Measurements from ENCODE around the gene BNC2.

The BNC2 gene

GRCh38 chr9:16434526-16434925, 435.9 kb downstream of the BNC2 start:
- DNase-seq, result no peak

GRCh38 chr9:16433494-16433893, 437.0 kb downstream of the BNC2 start:
- DNase-seq, result no peak

GRCh38 chr9:16431666-16432392, 438.6 kb downstream of the BNC2 start:
- no peak for DNase-seq

GRCh38 chr9:16429671-16430070, 440.8 kb downstream of the BNC2 start:
- no peak for DNase-seq

GRCh38 chr9:16427873-16428427, 442.5 kb downstream of the BNC2 start:
- no peak for DNase-seq

GRCh38 chr9:16426716-16427115, 443.8 kb downstream of the BNC2 start:
- no peak for DNase-seq

GRCh38 chr9:16425562-16426231, 444.8 kb downstream of the BNC2 start:
- DNase-seq, result no peak

GRCh38 chr9:16422114-16422513, 448.4 kb downstream of the BNC2 start:
- no peak for DNase-seq

- DNase-seq, result no peak
Observed at GRCh38 chr9:16421532-16421931, 448.9 kb downstream of the BNC2 start.

GRCh38 chr9:16419124-16419523, 451.3 kb downstream of the BNC2 start:
- no peak for DNase-seq

GRCh38 chr9:16418721-16419120, 451.7 kb downstream of the BNC2 start:
- no peak for DNase-seq

GRCh38 chr9:16417749-16418148, 452.7 kb downstream of the BNC2 start:
- DNase-seq, result no peak

GRCh38 chr9:16417161-16417560, 453.3 kb downstream of the BNC2 start:
- no peak for DNase-seq

GRCh38 chr9:16414451-16414850, 456.0 kb downstream of the BNC2 start:
- no peak for DNase-seq

GRCh38 chr9:16413509-16414016, 456.9 kb downstream of the BNC2 start:
- no peak for DNase-seq

- DNase-seq, result no peak
Observed at GRCh38 chr9:16412740-16413139, 457.7 kb downstream of the BNC2 start.

- DNase-seq, result no peak
Observed at GRCh38 chr9:16411311-16411710, 459.2 kb downstream of the BNC2 start.

GRCh38 chr9:16410601-16411280, 459.7 kb downstream of the BNC2 start:
- no peak for DNase-seq

GRCh38 chr9:16407617-16408016, 462.9 kb downstream of the BNC2 start:
- DNase-seq, result no peak

GRCh38 chr9:16406526-16407225, 463.8 kb downstream of the BNC2 start:
- DNase-seq, result no peak

GRCh38 chr9:16405421-16405820, 465.0 kb downstream of the BNC2 start:
- DNase-seq, result no peak

- DNase-seq, result no peak
Observed at GRCh38 chr9:16401701-16402100, 468.8 kb downstream of the BNC2 start.

GRCh38 chr9:16398691-16399090, 471.8 kb downstream of the BNC2 start:
- DNase-seq, result no peak

All from NCI-H1048 (cell line).